GM12874 (cell line): Measurements from ENCODE around the gene UCHL1.

Experiments
- TF ChIP-seq, protein P1 (sequence below): IDR thresholded peaks from 2 replicates; pipeline ENCODE4 v1.5.1; 2011; ENCODE audit warnings: low read depth, mild to moderate bottlenecking, control low read depth, low read length, moderate library complexity; ENCODE audit not compliant: insufficient read depth

The UCHL1 gene

DNA sequence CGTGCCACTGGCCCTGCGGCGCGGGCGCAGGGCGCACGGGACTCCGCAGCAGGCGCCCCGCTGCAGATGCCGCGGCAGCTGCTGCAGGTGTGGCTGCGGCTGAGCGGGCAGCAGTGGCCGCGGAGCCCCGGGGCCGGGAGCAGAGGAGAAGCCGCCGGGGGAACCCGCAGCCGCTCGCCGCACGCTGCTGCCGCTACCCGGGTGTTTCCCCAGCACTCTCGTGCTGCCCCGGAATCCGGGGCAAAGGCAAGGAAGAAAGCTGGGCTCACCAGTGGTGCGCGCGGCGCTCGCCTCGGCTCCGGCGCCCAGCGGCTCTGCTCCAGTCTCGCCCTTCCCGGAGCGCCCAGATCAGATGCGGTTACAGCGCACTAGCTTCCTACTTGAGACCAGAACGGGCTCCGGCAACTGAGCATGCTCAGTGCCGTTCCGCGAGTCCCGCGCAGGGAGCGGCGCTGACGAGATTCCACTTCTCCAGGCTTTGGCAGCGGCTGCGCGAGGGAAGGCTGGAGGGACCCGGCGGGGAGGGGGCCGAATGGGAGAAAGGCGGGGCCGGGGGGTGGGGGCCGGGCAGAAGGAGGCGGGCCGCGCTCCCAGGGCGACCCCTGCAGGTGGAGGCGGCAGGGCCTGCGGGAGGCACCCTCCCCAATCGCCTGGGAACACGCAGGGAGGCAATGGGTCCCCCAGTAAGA, 42.4 kb upstream of the UCHL1 start, which contains the start of gene APBB2:
TSS of gene APBB2 (minus strand) at position 407 of the 689 bp plus-strand sequence. CDS start 181,288 bp downstream, outside the sequence.
- TF ChIP-seq, protein P1, sequence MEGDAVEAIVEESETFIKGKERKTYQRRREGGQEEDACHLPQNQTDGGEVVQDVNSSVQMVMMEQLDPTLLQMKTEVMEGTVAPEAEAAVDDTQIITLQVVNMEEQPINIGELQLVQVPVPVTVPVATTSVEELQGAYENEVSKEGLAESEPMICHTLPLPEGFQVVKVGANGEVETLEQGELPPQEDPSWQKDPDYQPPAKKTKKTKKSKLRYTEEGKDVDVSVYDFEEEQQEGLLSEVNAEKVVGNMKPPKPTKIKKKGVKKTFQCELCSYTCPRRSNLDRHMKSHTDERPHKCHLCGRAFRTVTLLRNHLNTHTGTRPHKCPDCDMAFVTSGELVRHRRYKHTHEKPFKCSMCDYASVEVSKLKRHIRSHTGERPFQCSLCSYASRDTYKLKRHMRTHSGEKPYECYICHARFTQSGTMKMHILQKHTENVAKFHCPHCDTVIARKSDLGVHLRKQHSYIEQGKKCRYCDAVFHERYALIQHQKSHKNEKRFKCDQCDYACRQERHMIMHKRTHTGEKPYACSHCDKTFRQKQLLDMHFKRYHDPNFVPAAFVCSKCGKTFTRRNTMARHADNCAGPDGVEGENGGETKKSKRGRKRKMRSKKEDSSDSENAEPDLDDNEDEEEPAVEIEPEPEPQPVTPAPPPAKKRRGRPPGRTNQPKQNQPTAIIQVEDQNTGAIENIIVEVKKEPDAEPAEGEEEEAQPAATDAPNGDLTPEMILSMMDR = peak; percentile 86

DNA sequence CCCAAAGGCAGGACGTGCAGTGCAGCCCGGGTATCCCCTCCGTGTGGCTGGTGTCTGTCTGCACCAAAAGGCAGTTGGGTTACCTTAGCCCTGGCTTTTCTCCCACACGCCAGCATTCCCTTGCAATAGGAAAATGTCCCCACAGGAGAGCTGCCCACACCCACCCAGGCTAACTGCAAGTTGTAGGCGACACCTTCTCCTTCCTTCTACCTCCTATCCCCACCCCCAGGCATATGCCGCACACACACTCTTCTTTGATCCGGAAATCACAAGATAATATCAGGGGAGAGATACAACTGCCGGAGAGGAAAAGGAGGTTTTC, 41.9 kb upstream of the UCHL1 start:
- TF ChIP-seq, protein P1 = no peak

DNA sequence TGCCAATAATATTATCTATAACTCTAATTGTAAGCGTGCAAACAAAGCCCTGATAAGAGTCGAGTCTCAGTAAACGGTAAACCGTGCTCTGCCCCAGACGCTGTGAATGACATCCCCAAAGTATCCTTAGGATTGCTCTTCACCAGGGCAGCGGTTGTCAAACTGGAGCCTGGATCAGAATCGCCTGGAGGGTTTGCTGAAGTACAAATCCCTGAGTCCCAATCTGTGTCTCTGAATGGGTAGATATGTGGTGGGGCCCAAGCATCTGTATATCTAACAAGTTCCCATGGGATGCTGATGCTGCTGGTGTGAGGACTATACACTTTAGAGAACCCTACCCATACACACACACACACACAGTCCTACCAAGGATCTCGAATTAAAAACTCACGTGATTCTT, 41.6 kb upstream of the UCHL1 start:
- TF ChIP-seq, protein P1 = no peak

DNA sequence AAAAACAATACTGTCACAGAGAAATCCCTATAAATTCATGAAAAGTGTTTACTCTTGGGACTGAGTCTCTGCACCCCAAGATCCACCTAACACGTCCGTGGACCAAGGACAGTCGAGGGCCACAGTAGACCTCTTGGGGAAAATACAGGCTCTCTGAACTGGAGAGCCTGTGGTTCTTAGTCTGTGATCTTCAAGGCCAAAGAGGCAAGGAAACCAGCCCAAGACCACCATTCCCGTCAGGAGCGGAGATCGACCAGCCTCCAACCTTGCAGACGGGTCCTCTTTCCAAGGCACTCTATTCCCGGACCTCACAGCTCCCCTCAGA, 40.8 kb upstream of the UCHL1 start:
- TF ChIP-seq, protein P1 = no peak

DNA sequence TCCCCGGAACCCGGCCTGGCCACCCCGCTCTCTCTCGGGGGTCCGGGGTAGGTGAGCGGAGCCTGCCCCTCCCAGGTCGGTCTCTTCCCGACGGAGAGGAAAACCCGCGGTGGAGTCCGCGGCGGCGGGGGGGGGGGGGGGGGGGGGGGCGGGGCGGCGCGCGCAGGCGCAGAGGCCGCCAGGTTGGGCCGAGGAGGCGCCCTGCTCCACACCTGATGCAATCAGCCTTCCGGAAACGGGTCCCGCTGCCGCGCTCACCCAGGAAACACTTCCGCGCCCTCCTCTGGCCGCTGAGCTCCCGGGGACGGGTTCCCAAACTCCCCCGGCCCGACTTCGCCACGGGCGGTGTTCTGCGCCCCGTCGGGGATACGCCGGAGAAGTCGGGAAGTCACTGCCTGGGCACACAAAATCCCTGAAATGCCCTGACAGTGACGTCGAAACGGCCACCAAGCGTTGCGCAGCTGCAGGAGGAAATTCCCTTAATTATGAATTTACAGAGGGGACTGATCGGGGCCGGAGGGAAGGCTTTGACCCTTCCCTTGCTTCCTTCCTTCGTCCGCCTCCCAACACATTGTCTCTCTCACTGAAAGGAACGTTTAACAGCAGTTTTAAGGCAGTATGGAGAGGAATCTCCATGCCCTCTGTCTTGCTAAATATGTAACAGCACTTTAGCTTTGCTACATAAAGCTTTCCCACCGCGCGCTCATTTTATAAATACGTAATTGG, 40.3 kb upstream of the UCHL1 start:
- TF ChIP-seq, protein P1 = peak; percentile 28; the same call in 1 of the 2 replicates

DNA sequence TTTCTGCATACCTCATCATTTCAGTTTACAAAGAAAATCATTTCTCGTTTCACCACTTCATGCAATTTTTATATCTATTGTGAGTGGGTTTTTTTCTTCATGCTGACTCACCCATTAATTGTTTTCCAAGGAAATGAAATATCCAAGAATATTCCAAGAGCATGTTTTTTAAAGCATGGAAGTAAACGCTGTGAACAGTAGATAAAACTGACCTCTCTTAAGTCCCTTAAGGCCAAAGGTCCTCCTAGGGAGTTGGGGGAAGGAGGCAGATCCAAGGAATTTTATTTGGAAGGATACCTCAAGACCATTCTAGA, 39.8 kb upstream of the UCHL1 start:
- TF ChIP-seq, protein P1 = no peak

DNA sequence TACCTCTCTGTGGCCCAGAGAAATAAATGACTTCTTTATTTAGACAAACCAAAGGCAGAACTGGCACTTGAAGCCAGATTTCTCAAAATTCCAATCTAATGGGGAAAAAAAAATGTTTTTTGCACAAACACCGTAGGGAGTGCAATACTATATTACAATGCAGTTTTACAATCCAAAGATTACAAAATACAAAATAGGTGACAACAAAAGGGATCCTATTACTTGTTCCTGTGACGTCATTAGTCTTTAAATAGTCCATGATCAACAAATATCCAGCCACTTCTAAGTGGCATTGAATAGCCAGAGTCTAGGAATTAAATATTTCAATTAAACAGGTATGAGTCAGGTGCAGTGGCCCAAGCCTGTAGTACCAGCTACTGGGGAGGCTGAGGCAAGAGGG, 39.4 kb upstream of the UCHL1 start:
- TF ChIP-seq, protein P1 = no peak
